ENCODE measurements around the gene BAG2.

BAG2 gene

GRCh38 chr6:57224769-57225515 is 52.8 kb downstream of the BAG2 start:
- DNase-seq = no peak

GRCh38 chr6:57226221-57226620 is 54.1 kb downstream of the BAG2 start:
- no peak for DNase-seq

Data from KG1 (cell line).